A549 treated with AZD2906 at 1 μM for 4 hours (cell line): ENCODE data around the gene LMBR1L. TPM values are rescaled to one million over a fixed set of nuclear protein-coding genes. Genes with fewer than 3 reads are reported as not detected.

Experiments
- total RNA-seq: library from RNA; stranded (reverse); fragments of 200-300 nt; extraction: Qiagen RNA extraction; gene quantifications from 5 replicates; pipeline ENCODE4 v1.2.3, GENCODE V29; 2022

Gene LMBR1L
- 13.1 to 18.8 TPM (median 16.6 TPM) in 5 replicates for total RNA-seq

GRCh38 chr12:49110464-49111155, at the start of gene LMBR1L:
LMBR1L (minus strand) TSS chr12:49110847; CDS start chr12:49110555, 292 bp downstream.

DNA sequence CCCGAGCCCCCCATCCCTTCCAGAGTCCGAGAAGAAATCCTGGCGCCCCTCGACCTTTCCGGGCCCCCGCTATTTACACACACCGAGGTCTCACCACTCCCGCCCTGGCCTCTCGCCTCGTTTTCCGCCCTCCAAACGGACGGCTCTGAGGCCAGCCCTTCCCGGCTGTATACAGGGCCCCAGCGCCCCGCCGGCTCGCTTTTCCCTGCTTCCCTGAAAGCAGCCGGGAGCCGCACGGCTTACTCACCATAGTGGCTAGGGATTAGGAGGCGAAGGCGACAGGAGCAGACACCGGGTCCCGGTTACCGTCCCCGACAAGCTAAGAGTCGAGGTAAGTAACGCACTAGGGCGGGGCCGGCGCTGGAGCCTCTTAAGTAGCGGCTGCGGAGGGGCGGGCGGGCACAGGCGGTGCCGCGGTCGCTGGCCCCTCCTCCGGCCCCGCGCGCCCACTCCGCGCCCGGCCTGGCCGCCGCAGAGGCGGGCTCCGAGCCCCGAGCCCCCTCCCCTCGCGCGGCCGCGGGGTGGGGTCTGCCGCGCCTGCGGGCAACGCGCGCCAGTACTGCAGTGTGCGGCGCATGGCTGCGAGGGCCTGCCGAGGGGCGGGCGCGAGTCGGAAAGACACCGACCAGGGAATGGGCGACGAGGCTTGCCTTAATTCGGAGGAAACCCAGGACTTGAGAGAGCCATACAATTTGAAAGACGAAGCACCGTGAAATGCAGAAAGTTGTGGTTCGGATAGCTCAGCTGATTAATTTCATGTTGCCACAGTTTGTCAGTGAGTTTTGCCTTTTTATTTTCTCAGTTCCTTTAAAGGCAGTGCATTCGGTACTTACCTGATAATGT, 20.6 kb upstream of the LMBR1L start, which contains the start of gene TUBA1B:
TSS of gene TUBA1B (minus strand) at position 345 of the 843 bp plus-strand sequence. CDS start at position 250, 95 bp downstream.

DNA sequence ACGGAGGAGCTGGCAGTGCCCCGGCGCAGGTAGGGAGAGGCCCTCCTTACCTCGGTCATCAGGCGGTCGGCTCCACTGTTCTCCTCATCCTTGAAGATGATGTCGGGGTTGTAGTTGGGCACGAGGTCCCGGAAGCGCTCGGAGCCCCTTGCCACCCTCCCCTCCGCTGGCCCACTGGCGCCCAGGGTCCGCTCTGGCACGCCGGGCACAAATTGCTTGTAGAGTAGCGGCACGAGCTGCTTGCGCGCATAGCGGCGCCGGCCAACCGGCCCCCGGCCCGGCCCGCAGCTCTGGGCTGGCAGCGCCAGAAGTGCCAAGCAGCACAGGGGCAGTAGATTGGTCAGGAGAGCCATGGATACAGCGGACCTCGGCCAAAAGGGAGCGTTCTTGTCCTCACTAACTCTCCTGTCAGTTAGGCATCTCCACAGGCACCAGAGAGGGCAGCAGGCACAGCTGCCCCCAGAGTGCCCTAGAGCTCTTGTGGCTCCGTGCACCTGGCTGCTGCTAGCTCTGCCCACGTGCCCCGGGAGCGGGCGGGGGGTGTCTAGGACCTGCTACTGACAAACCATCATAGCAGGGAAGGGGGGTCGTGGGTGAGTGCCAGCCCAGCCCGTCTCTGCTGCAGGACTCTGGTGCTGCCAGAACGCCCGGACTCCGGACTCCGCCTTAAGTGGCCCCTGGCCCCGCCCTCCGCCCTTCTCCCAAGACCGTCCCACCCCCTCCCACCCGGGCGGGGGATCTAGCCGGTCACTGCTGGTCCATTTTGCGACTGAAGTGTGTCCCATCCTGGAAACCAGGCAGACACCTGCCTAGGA, 16.3 kb downstream of the LMBR1L start, which contains the start of gene DHH:
TSS of gene DHH (minus strand) at position 642 of the 815 bp plus-strand sequence. CDS start at position 353, 289 bp downstream.

GRCh38 chr12:49069507-49070346, 40.9 kb downstream of the LMBR1L start, which contains the start of gene RHEBL1:
RHEBL1 (minus strand) TSS chr12:49069979; CDS start chr12:49069785, 194 bp downstream.

GRCh38 chr12:49060237-49061156, 50.1 kb downstream of the LMBR1L start, which contains the start of gene KMT2D:
KMT2D (minus strand) TSS chr12:49060794; CDS start chr12:49055324, 5,470 bp downstream.

Other genes with a start within 250 kb of the LMBR1L start
- 3.1 to 4.9 TPM (median 3.4 TPM) in 5 replicates for gene RND1, start 245.0 kb downstream of the LMBR1L start, total RNA-seq
- gene FKBP11, start 185.4 kb downstream of the LMBR1L start, total RNA-seq = 48.4 to 61.7 TPM (median 57.5 TPM) in 5 replicates
- gene ARF3, start 153.4 kb downstream of the LMBR1L start, total RNA-seq = 114 to 159 TPM (median 151 TPM) in 5 replicates
- 1.6 to 2.3 TPM (median 1.9 TPM) in 5 replicates for gene WNT10B, start 139.1 kb downstream of the LMBR1L start, total RNA-seq
- gene WNT1, start 132.5 kb downstream of the LMBR1L start, total RNA-seq = 0.09 to 0.17 TPM (median 0.13 TPM) in 5 replicates
- gene DDN, start 111.5 kb downstream of the LMBR1L start, total RNA-seq = 0.50 to 0.82 TPM (median 0.66 TPM) in 5 replicates
- gene PRKAG1, start 92.1 kb downstream of the LMBR1L start, total RNA-seq = 39.8 to 43.2 TPM (median 40.2 TPM) in 5 replicates
- gene KMT2D, start 50.1 kb downstream of the LMBR1L start, total RNA-seq = 28.7 to 38.1 TPM (median 34.0 TPM) in 5 replicates
- gene RHEBL1, start 40.9 kb downstream of the LMBR1L start, total RNA-seq = 3.2 to 5.1 TPM (median 4.1 TPM) in 5 replicates
- not detected in 5 replicates for gene DHH, start 16.0 kb downstream of the LMBR1L start, total RNA-seq
- gene TUBA1B, start 20.5 kb upstream of the LMBR1L start, total RNA-seq = 2,296 to 2,496 TPM (median 2,380 TPM) in 5 replicates
- 195 to 252 TPM (median 234 TPM) in 5 replicates for gene TUBA1A, start 78.2 kb upstream of the LMBR1L start, total RNA-seq
- 1,559 to 2,017 TPM (median 1,622 TPM) in 5 replicates for gene TUBA1C, start 154.2 kb upstream of the LMBR1L start, total RNA-seq
- 0.82 to 2.1 TPM (median 1.9 TPM) in 5 replicates for gene PRPH, start 184.3 kb upstream of the LMBR1L start, total RNA-seq
- 77.8 to 88.1 TPM (median 86.0 TPM) in 5 replicates for gene TROAP, start 212.4 kb upstream of the LMBR1L start, total RNA-seq
- gene C1QL4, start 226.3 kb upstream of the LMBR1L start, total RNA-seq = 5.9 to 8.0 TPM (median 6.9 TPM) in 5 replicates
- gene DNAJC22, start 236.0 kb upstream of the LMBR1L start, total RNA-seq = 20.3 to 22.4 TPM (median 21.4 TPM) in 5 replicates